Activated CD8-positive, alpha-beta memory T cell treated with anti-CD3 and anti-CD28 coated beads for 1 hour (primary cell): ENCODE results near the gene KCNIP4.

Experiments
- DNase-seq, 2 donors: peaks; one replicate each; pipeline ENCODE4 v3.0.0-alpha.2; 2020; ENCODE audit warnings: low read depth in 1 of 2; ENCODE audit errors: extremely low read depth in 1 of 2

Gene KCNIP4

DNA sequence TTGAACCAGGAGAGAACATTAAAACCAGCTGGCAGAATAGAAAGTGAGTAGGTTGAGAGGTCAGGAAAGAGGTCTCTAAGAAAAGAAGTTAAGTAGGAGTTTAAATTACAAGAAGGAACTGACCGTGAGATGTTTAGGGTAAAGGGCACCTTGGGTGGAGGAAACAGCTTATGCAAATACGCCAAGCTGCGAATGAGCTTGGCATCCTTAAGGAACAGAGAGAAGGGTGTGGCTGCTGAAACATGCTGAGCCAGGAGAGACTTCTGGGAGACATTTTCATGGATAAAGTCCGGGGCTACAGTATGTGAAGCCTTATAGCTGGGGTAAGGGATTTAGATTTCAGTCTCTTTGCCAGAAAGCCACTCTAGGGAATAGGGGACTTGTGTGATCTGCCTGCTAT lies 249.1 kb downstream of the KCNIP4 start:
- no peak for DNase-seq

DNA sequence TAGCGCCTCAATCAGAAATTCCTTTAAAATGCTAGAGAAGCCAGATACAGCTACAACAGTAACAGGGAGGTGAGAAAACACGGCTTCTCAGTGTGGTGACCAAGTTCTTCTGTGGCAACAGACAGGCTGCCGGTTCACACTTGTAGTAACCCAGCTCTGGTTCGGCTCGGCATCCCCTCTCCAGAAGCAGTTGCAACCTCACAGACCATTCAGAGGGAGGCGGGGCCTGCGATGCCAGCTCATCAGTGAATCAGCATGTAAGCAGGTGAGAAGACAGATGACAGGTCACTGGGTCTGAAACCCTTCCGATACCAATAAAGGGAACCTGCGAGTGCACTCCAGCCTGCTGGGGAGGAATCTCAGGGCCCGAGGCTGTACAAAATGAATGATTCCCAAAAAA lies 251.0 kb downstream of the KCNIP4 start:
- no peak for DNase-seq

DNA sequence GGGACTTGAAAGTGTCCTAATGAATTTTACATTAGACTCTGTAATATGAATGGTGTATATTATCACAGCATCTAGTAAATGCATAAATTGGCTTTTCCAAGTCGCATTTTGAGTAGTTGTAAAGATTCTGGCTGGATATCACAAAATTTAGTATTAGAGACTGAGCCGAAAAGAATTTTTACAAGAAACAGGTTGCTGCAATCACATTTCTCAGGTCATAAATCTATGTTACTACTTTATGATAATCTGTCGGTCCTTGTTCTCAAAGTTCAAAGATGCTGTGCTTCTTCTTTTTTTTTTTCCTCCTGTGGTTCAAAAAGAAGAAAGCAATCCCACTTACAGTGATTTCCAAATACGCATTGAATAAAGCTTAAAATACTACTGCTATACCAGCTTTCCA lies 253.4 kb downstream of the KCNIP4 start:
- DNase-seq: no peak

DNA sequence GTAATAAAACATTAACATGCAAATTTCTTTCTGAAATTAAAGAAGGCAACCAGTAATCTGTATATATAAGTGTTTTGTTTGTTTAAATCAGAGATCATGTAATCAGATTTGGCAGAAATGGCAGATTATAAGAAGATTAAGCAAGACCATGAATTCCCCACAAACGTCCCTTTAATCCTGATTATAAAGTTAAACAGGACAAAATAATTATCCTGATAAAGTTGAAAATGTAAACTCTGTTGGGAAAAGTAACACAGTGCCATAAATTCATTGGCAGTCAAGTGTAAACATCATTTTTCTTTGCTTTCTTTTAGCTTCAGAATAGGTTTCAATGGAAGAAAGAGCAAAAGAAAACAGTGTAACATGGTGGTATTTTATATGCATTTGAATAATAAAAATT lies 256.3 kb downstream of the KCNIP4 start:
- no peak for DNase-seq

GRCh38 chr4:21688596-21689265 lies 259.8 kb downstream of the KCNIP4 start:
- no peak for DNase-seq

GRCh38 chr4:21685911-21686310 lies 262.7 kb downstream of the KCNIP4 start:
- no peak for DNase-seq

DNA sequence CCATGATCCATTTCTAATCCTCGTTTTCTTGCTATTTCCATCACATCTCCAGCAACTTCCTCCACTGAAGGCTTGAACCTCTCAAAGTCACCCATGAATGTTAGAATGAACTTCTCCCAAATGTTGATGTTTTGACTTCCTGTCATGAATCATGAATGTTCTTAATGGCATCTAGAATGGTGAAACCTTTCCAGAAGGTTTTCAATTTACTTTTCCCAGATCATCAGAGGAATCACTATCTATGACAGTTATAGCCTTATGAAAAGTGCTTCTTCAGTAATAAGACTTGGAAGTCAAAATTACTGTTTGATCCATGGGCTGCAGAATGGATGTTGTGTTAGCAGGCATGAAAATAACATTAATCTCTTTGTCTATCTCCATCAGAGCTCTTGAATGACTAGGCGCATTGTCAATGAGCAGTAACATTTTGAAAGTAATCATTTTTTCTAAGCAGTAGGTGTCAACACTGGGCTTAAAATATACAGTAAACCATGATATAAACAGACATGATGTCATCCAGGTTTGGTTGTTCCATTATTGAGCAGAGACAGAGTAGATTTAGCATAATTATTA lies 268.2 kb downstream of the KCNIP4 start:
- DNase-seq: no peak

GRCh38 chr4:21678711-21679110 lies 269.9 kb downstream of the KCNIP4 start:
- DNase-seq: no peak

DNA sequence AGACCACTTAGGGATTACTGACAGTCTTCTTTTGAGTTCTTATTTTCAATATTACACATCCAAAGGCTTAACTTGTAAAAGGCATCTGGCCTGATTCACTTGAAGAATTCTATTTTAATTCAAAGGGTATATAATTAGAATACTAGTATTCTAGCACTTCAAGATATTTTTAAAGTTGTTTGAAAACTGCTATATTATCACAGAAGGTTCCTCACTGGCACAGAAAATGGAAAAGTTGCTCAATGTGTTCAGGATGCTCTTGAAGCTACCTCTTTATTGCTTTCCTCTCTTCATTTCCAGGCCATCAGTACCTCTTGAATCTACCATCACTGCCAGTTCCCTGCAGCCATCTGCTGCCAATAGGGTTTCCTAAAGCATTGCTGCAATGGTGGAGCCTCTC lies 271.4 kb downstream of the KCNIP4 start:
- DNase-seq: no peak

DNA sequence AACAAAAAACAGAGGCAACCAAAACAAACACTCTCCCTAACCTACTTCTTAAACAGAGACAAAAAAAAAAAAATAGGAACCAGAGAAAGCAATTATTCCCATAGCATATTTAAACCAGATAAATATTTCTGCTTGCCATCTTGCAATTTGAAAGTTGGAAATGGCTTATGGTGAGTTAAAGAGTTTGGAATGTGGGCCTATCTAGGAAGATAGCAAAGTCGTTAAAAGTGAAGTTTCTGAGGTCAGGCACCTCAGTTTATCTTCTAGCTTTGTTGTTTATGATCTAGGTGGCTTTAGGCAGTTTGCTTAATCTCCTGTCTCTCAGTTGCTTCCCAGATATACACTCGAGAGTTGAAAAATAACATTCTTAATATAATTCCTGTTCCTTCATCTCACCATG lies 284.2 kb downstream of the KCNIP4 start:
- no peak for DNase-seq

DNA sequence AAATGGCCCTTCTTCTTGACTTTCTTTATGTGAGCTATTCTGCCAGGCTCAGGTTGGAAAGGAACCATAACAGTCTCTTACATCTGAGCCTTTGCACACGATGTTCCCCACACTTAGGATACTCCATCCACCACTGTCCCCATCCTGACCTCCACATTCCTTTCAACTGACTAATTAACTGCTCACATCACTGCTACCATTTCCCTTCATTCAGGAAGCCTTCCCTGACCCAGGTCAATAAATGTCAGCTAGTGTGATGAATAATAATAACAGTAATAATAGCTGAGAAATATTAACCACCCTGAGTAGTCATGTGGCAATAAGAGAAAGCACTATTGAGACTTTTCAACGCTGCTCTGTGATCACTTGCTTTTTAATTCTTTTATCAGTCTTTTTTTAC lies 291.7 kb downstream of the KCNIP4 start:
- DNase-seq: no peak

- DNase-seq: no peak
These were observed 293.5 kb downstream of the KCNIP4 start for GRCh38 chr4:21655031-21655430.

GRCh38 chr4:21652508-21653231 lies 295.9 kb downstream of the KCNIP4 start:
- DNase-seq: no peak

DNA sequence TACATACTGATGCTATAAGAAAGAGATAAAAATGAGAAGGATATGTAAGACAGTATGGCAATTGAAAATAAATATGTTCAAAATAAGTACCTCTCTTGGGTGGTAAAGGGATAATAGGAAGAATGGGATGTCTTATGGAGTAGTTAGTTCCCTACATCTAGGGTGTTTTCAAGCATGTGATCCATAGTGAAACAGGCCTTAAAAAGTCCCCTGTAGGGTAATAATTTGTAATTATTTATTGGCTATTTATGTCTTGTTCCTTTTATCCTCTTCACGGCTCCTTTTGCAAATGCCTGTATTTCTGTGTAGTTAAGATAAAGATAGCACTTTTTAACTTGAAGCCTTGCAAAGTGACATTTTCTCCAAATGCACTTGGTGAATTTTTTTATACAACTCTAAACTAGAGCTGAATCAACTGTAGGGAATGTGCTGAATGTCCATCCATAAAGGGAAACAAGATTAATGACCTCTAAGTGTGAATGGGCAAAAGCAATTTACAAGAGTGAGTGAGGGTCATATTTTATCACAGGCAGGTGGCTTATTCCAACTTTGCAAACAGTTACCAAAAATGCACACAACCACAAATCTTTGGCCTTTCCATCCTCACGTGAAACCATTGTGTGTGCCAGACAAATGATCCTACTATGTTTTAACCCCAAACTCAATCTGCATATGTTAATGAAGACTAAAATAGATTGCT lies 299.0 kb downstream of the KCNIP4 start:
- DNase-seq: no peak

DNA sequence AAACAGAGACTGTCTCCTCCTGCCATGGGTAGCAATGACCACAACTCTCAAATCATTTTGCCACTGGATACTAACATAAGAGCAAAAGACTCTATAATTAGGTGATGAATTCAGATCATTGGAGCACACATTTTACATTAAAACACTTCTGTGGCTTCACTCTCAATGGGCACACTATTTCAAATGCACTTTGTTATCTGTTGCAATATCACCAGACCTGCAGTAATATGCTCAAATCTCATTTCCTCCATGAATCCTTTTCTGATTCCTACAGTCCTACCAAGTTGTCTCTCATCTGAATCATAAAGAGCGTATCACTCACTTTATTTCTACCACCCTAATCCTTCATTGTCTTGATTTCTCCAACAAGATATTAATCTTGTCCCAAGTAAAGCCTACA lies 302.8 kb downstream of the KCNIP4 start:
- DNase-seq: no peak

DNA sequence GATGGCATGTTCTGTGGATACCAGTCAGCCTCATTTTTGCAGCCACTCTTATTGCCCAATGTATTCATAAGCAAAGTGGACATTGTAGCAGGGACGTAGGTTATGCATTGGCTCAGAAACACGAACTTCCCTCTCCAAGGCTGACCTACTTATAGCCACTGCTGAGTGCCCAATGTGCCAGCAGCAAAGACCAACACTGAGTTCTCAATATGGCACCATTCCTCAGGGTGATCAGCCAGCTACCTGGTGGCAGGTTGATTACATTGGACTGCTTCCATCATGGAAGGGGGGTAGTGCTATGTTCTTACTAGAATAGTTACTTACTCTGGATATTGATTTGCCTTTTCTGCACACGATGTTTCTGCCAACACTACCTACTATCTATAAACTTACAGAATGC lies 306.9 kb downstream of the KCNIP4 start:
- DNase-seq: no peak

DNA sequence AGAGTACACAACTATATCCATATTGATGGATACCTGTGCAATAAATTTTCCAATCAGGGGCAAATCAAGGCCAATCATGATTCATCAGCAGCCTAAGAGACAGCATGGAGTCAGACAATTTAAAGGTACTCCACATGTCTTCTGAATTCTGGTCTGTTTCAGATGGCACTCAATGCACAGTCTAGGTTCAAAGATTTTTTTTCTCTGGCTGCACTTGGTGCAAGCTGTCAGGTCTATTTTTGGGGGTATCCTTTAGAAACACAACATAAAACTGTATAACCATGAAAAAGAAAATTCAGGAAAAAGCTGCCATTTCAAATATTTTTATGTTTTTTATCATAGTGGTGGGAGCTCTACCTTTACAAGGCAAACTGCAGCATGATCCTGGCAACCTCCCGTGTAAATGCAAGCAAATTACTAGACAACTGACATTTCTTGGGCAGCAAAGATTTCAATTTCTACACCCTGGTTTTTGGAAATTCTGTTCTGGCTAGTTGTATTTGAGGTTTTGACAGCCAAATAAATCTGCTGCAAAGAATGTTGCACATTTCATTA lies 310.3 kb downstream of the KCNIP4 start:
- no peak for DNase-seq

DNA sequence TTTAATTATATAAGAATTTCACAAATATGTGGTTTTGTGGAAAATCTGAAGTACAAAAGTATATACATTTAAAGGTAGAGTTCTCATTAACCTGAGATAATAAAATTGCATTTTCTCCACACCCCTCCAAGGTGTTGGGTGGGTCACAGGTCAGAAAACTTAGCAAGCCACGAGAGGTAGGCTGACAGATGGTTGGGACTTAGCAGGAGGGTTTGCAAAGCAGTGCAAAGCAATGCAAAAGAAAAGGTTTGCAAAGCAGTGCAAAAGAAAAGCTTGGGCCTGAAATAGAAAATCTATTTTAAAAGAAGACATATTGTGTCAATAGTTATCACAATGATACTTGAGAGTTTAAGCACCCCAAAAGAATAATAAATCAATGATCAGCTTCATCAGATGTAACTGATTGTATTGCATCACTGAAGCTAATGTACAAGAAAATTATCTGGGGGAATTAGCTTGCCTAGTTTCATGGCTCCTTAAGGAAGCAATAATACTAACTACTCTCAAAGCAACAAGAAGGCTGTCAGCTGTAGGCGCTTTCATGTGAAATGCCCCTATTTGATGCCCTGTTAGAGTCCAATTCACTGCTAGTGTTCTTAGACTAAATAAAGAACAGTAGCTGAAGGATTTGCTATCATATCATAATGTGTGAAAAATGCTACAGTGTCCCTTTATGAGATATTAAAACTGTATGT lies 319.5 kb downstream of the KCNIP4 start:
- no peak for DNase-seq

- no peak for DNase-seq
These were observed 320.4 kb downstream of the KCNIP4 start for GRCh38 chr4:21628116-21628670.

GRCh38 chr4:21625447-21625846 lies 323.1 kb downstream of the KCNIP4 start:
- DNase-seq: no peak

- no peak for DNase-seq
These were observed 343.6 kb downstream of the KCNIP4 start for GRCh38 chr4:21605006-21605405.
